NT2/D1 (cell line): ENCODE results near the gene DCLRE1C.

Experiments
- SUZ12 ChIP-seq: IDR thresholded peaks from 2 replicates; pipeline ENCODE4 v1.6.1; 2011; ENCODE audit not compliant: insufficient read length, insufficient read depth; ENCODE audit errors: extremely low read depth
- YY1 ChIP-seq: IDR thresholded peaks from 2 replicates; pipeline ENCODE4 v1.6.1; 2011; ENCODE audit not compliant: insufficient read length, insufficient read depth

DNA sequence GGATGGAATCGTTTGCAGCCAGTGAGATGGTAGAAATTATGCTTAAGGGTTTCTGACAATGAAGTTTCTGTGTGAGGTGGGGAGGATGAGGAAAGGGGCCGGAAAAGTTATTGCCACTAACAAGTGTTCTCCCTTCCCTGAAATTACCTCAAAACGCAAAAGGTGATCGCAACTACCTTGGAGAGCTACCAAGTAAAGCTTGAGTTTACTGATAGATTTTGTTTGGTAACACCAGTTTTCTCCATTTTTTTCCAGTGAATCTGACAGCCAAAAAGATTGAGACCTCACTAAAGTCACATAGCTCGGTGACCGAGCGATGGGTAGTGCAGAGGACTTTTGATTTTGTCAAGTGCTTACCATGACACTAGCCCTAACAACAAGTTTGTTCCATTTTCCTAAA lies 73.7 kb downstream of the DCLRE1C start:
- TF ChIP-seq YY1 (no peak), SUZ12 (no peak)
